ENCODE data around the gene KCTD5.

Gene KCTD5

GRCh38 chr16:2713523-2713922, 31.2 kb downstream of the KCTD5 start:
- ChIA-PET CTCF (no interaction called here), POLR2A (no interaction called here)
- DNase-seq (ENCODE audit: extremely low spot score), result no peak
- TF ChIP-seq LEF1 (IDR thresholded peaks at IDR 0.05; ENCODE audit: borderline replicate concordance) (no peak), SP1 (IDR thresholded peaks at IDR 0.05) (no peak), PKNOX1 (IDR thresholded peaks at IDR 0.05) (no peak), NFRKB (IDR thresholded peaks at IDR 0.05) (no peak), FOXA1 (IDR thresholded peaks at IDR 0.05) (no peak), CTBP1 (IDR thresholded peaks at IDR 0.05; ENCODE audit: borderline replicate concordance) (no peak), TARDBP (IDR thresholded peaks at IDR 0.05) (no peak), HDGF (IDR thresholded peaks at IDR 0.05; ENCODE audit: borderline replicate concordance) (no peak), ELF4 (IDR thresholded peaks at IDR 0.05) (no peak), FOXK2 (IDR thresholded peaks at IDR 0.05) (no peak)

GRCh38 chr16:2713985-2714774, 31.9 kb downstream of the KCTD5 start:
- TF ChIP-seq FOXA1 (IDR thresholded peaks at IDR 0.05) (no peak), BHLHE40 (IDR thresholded peaks at IDR 0.05; ENCODE audit: borderline replicate concordance) (no peak), PKNOX1 (IDR thresholded peaks at IDR 0.05) (no peak), L3MBTL2 (conservative IDR thresholded peaks at IDR 0.05) (no peak), ZNF384 (IDR thresholded peaks at IDR 0.05) (no peak), LEF1 (IDR thresholded peaks at IDR 0.05; ENCODE audit: borderline replicate concordance) (no peak), FOXK2 (IDR thresholded peaks at IDR 0.05) (no peak), TARDBP (IDR thresholded peaks at IDR 0.05) (no peak), SP1 (IDR thresholded peaks at IDR 0.05) (no peak), ARNT (IDR thresholded peaks at IDR 0.05) (no peak), FOXM1 (IDR thresholded peaks at IDR 0.05; ENCODE audit: borderline replicate concordance) (no peak), CTBP1 (IDR thresholded peaks at IDR 0.05; ENCODE audit: borderline replicate concordance) (no peak), NFRKB (IDR thresholded peaks at IDR 0.05) (no peak)
- no peak for DNase-seq (ENCODE audit: extremely low spot score)
- CTCF ChIA-PET, result interaction anchor here (0.6 kb wide), 1 partner anchor 131 kb away, joined by 3 read pairs; no protein-coding TSS in a partner anchor

GRCh38 chr16:2715064-2715463, 32.7 kb downstream of the KCTD5 start:
- TF ChIP-seq FOXM1 (IDR thresholded peaks at IDR 0.05; ENCODE audit: borderline replicate concordance) (no peak), ZNF384 (IDR thresholded peaks at IDR 0.05) (no peak), NFRKB (IDR thresholded peaks at IDR 0.05) (no peak), FOXK2 (IDR thresholded peaks at IDR 0.05) (no peak), ARNT (IDR thresholded peaks at IDR 0.05) (no peak), LEF1 (IDR thresholded peaks at IDR 0.05; ENCODE audit: borderline replicate concordance) (no peak), HDGF (IDR thresholded peaks at IDR 0.05; ENCODE audit: borderline replicate concordance) (no peak), FOXA1 (IDR thresholded peaks at IDR 0.05) (no peak), BHLHE40 (IDR thresholded peaks at IDR 0.05; ENCODE audit: borderline replicate concordance) (no peak), SP1 (IDR thresholded peaks at IDR 0.05) (no peak), PKNOX1 (IDR thresholded peaks at IDR 0.05) (no peak), L3MBTL2 (conservative IDR thresholded peaks at IDR 0.05) (no peak), TARDBP (IDR thresholded peaks at IDR 0.05) (no peak), CTBP1 (IDR thresholded peaks at IDR 0.05; ENCODE audit: borderline replicate concordance) (no peak), ELF4 (IDR thresholded peaks at IDR 0.05) (no peak), SUZ12 (IDR thresholded peaks at IDR 0.05) (no peak)
- POLR2A ChIA-PET, result no interaction called here
- CTCF ChIA-PET, result no interaction called here
- DNase-seq (ENCODE audit: extremely low spot score), result no peak

More at GRCh38 chr16:2713985-2714774, 31.9 kb downstream of the KCTD5 start:
- POLR2A ChIA-PET, result no interaction called here

GRCh38 chr16:2715519-2715918, 33.2 kb downstream of the KCTD5 start:
- no peak for DNase-seq (ENCODE audit: extremely low spot score)
- ChIA-PET POLR2A (no interaction called here), CTCF (no interaction called here)
- TF ChIP-seq BHLHE40 (IDR thresholded peaks at IDR 0.05; ENCODE audit: borderline replicate concordance) (no peak), NFRKB (IDR thresholded peaks at IDR 0.05) (no peak), ELF4 (IDR thresholded peaks at IDR 0.05) (no peak), L3MBTL2 (conservative IDR thresholded peaks at IDR 0.05) (no peak), FOXA1 (IDR thresholded peaks at IDR 0.05) (no peak), LEF1 (IDR thresholded peaks at IDR 0.05; ENCODE audit: borderline replicate concordance) (no peak), HDGF (IDR thresholded peaks at IDR 0.05; ENCODE audit: borderline replicate concordance) (no peak), PKNOX1 (IDR thresholded peaks at IDR 0.05) (no peak), ARNT (IDR thresholded peaks at IDR 0.05) (no peak), CTBP1 (IDR thresholded peaks at IDR 0.05; ENCODE audit: borderline replicate concordance) (no peak), FOXK2 (IDR thresholded peaks at IDR 0.05) (no peak), ZNF384 (IDR thresholded peaks at IDR 0.05) (no peak), FOXM1 (IDR thresholded peaks at IDR 0.05; ENCODE audit: borderline replicate concordance) (no peak), SP1 (IDR thresholded peaks at IDR 0.05) (no peak), SUZ12 (IDR thresholded peaks at IDR 0.05) (no peak), TARDBP (IDR thresholded peaks at IDR 0.05) (no peak)
